RWPE1 (cell line): Measurements from ENCODE around the gene MYCBP.

Source experiments
- CTCF ChIA-PET: fragments of 350-600 bp; sonication (Branson Sonifier 250); formaldehyde crosslinking; extraction: SDS; loops from one replicate; lab custom pipeline; 2021; lab: Yijun Ruan, JAX
- POLR2A ChIA-PET: fragments of 400-600 bp; formaldehyde crosslinking; extraction: SDS; loops from one replicate; lab custom pipeline; 2020; ENCODE audit warnings: antibody characterized with exemption; ENCODE audit not compliant: low non-redundant PET; lab: Yijun Ruan, JAX
- DNase-seq: peaks from one replicate; pipeline ENCODE4 v3.0.0; 2012; ENCODE audit warnings: low spot score
- H3K27ac ChIP-seq: fragments of 450-650 bp; 2 replicates; pipeline ENCODE4 v1.5.1; 2017
- CTCF ChIP-seq: fragments of 450-650 bp; conservative IDR thresholded peaks from 2 replicates; pipeline ENCODE4 v1.5.1; 2017; ENCODE audit warnings: low read depth, mild to moderate bottlenecking

Gene MYCBP

GRCh38 chr1:38812981-38813380 lies 60.2 kb downstream of the MYCBP start:
- no peak for TF ChIP-seq CTCF
- DNase-seq, result no peak
- CTCF ChIA-PET, result no interaction called here
- POLR2A ChIA-PET, result no interaction called here
- H3K27ac ChIP-seq, result no peak overlapping the region
